ENCODE measurements around the gene GOLGA8G. TPM values are rescaled to one million over a fixed set of nuclear protein-coding genes. Genes with fewer than 3 reads are reported as not detected.
"Not testable (repeated sequence)": the region's sequence is repeated elsewhere in the genome, so short reads cannot be mapped to it uniquely, and the experiment has no call there.

GOLGA8G gene
- total and polyA plus RNA-seq, 2 donors (not counting 1 experiment from before 2014, with no cell fraction given) = not detected

GRCh38 chr15:28481340-28481739 lies 51.4 kb downstream of the GOLGA8G start:
- H3K27me3 ChIP-seq (ENCODE audit: control insufficient read depth, insufficient read depth, low read length); H3K4me1 ChIP-seq (ENCODE audit: control insufficient read depth, extremely low read depth, insufficient read depth, low read length); H3K79me2 ChIP-seq (ENCODE audit: control insufficient read depth, insufficient read depth, low read length); H3K9ac ChIP-seq (ENCODE audit: insufficient read depth, low read length); DNase-seq (ENCODE audit: low read depth in 2 of 2); H3K4me2 ChIP-seq (ENCODE audit: extremely low read depth, insufficient read depth, low read length); H2AFZ ChIP-seq (ENCODE audit: low read length); H4K20me1 ChIP-seq (ENCODE audit: control insufficient read depth, extremely low read depth, insufficient read depth, low read length); H3K9me3 ChIP-seq (ENCODE audit: control insufficient read depth, insufficient read depth, low read depth, low read length); H3K36me3 ChIP-seq (ENCODE audit: control insufficient read depth, insufficient read depth, low read length); H3K4me3 ChIP-seq (replicated peaks in 1 of 4; ENCODE audit: control extremely low read depth in 1 of 4, insufficient read depth in 1 of 4, low read depth in 3 of 4, low read length in 4 of 4); H3K27ac ChIP-seq (ENCODE audit: insufficient read depth, low read length): not testable (repeated sequence)

Other genes with a start within 250 kb of the GOLGA8G start
- gene HERC2, start 210.8 kb downstream of the GOLGA8G start, total RNA-seq = 37.0 and 55.8 TPM in 2 replicates
- gene HERC2, start 210.8 kb downstream of the GOLGA8G start, polyA plus RNA-seq = 12.4 and 16.7 TPM in 2 replicates
- gene GOLGA6L24, start 174.9 kb downstream of the GOLGA8G start, total RNA-seq = not detected in 2 replicates
- not detected in 2 replicates for gene GOLGA6L24, start 174.9 kb downstream of the GOLGA8G start, polyA plus RNA-seq
- 0.17 TPM in 1 of 2 replicates, not detected in the other for gene GOLGA8F, start 154.3 kb downstream of the GOLGA8G start, total RNA-seq
- gene GOLGA8F, start 154.3 kb downstream of the GOLGA8G start, polyA plus RNA-seq = not detected in 2 replicates
- gene GOLGA6L25, start 20.6 kb upstream of the GOLGA8G start, total RNA-seq = not detected in 2 replicates
- gene GOLGA6L25, start 20.6 kb upstream of the GOLGA8G start, polyA plus RNA-seq = not detected in 2 replicates
- gene GOLGA8M, start 179.4 kb upstream of the GOLGA8G start, total RNA-seq = 0.26 and 1.2 TPM in 2 replicates
- gene GOLGA8M, start 179.4 kb upstream of the GOLGA8G start, polyA plus RNA-seq = 0.17 TPM in 1 of 2 replicates, not detected in the other